Measurements from ENCODE around the gene TGM2.

Gene TGM2

GRCh38 chr20:38141889-38142494, 23.1 kb downstream of the TGM2 start:
- no peak for DNase-seq

- no peak for DNase-seq
Measured at GRCh38 chr20:38141204-38141888, 23.7 kb downstream of the TGM2 start.

- no peak for DNase-seq
Measured at GRCh38 chr20:38139977-38140753, 24.9 kb downstream of the TGM2 start.

GRCh38 chr20:38139156-38139912, 25.7 kb downstream of the TGM2 start:
- DNase-seq, result no peak

GRCh38 chr20:38138086-38138778, 26.8 kb downstream of the TGM2 start:
- DNase-seq, result no peak

GRCh38 chr20:38137441-38138037, 27.5 kb downstream of the TGM2 start:
- no peak for DNase-seq

- no peak for DNase-seq
Measured at GRCh38 chr20:38136421-38137245, 28.4 kb downstream of the TGM2 start.

- DNase-seq, result no peak
Measured at GRCh38 chr20:38135651-38136420, 29.2 kb downstream of the TGM2 start.

- DNase-seq, result no peak
Measured at GRCh38 chr20:38135271-38135650, 29.8 kb downstream of the TGM2 start.

GRCh38 chr20:38134427-38135270, 30.4 kb downstream of the TGM2 start:
- DNase-seq, result no peak

GRCh38 chr20:38133680-38134426, 31.2 kb downstream of the TGM2 start:
- no peak for DNase-seq

- no peak for DNase-seq
Measured at GRCh38 chr20:38132910-38133501, 32.1 kb downstream of the TGM2 start.

- no peak for DNase-seq
Measured at GRCh38 chr20:38132156-38132909, 32.7 kb downstream of the TGM2 start.

GRCh38 chr20:38131588-38132121, 33.4 kb downstream of the TGM2 start:
- DNase-seq, result no peak

- DNase-seq, result no peak
Measured at GRCh38 chr20:38130687-38131587, 34.1 kb downstream of the TGM2 start.

Measured in DMS79 (cell line).